ENCODE results near the gene LSAMP.

Gene LSAMP

DNA sequence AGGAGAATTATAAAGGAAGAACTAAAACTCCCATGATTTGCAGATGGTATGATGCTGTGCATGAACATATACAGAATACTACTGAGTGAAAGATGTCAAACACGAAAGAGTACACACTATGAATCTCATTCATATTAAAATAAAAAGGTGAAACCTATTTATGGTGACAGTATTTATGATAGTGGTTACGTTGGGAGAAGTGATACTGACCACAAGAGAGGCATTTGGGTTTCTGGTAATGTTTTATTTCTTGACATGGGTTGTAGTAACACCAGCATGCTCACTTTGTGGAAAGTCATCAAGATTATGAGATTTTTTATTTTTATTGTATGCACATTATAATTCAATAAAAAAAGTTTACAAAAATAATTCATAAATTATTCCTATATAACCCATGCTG is 498.0 kb downstream of the LSAMP start:
- no peak overlapping the region for H3K4me2 ChIP-seq (ENCODE audit: low read length, poor library complexity, severe bottlenecking)
- H3K4ac ChIP-seq (ENCODE audit: low read depth in 1 of 2, low read length in 2 of 2), result no peak overlapping the region
- H2AK5ac ChIP-seq (ENCODE audit: low read length, severe bottlenecking), result no peak overlapping the region
- H3K14ac ChIP-seq (ENCODE audit: low read length in 2 of 2), result no peak overlapping the region
- H2AFZ ChIP-seq (ENCODE audit: low read depth, low read length), result no peak overlapping the region
- no peak overlapping the region for H3K27ac ChIP-seq (ENCODE audit: low read length, poor library complexity, severe bottlenecking)
- no peak overlapping the region for H4K8ac ChIP-seq (ENCODE audit: low read length)
- DNase-seq, result no peak
- H3K9ac ChIP-seq (ENCODE audit: low read length), result no peak overlapping the region
- H3K36me3 ChIP-seq (ENCODE audit: control insufficient read depth in 1 of 2, insufficient read depth in 2 of 2, low read depth in 1 of 2, low read length in 2 of 2), result no peaks in the 10 kb centered on the region
- no peaks in the 10 kb centered on the region for H3K27me3 ChIP-seq (ENCODE audit: control insufficient read depth in 1 of 2, insufficient read depth in 1 of 2, low read length in 2 of 2)
- no peaks in the 10 kb centered on the region for H3K9me3 ChIP-seq (ENCODE audit: control insufficient read depth, low read length)
- H3K18ac ChIP-seq (ENCODE audit: low read depth in 1 of 2, low read length in 2 of 2), result no peak overlapping the region
- H3K4me3 ChIP-seq (ENCODE audit: insufficient read depth in 1 of 2, low read depth in 1 of 2, low read length in 2 of 2), result no peak overlapping the region
- no peak overlapping the region for H4K91ac ChIP-seq (ENCODE audit: low read length)
- no peak overlapping the region for H2BK120ac ChIP-seq (ENCODE audit: low read depth, low read length)
- WGBS, result 70% methylated on average over 1 of the region's 2 CpGs
- H2BK5ac ChIP-seq (ENCODE audit: low read depth, low read length, poor library complexity, severe bottlenecking), result no peak overlapping the region
- H3K23ac ChIP-seq (ENCODE audit: low read length in 2 of 2), result no peak overlapping the region
- H3K79me1 ChIP-seq (replicated peaks; ENCODE audit: low read length, poor library complexity, severe bottlenecking), result peaks cover 3% of the 10 kb centered on the region
- no peaks in the 10 kb centered on the region for H3K4me1 ChIP-seq (ENCODE audit: control insufficient read depth, insufficient read depth, low read depth, low read length)
- H2BK12ac ChIP-seq (ENCODE audit: low read length in 2 of 2), result no peak overlapping the region
- H2BK15ac ChIP-seq (ENCODE audit: low read depth, poor library complexity, severe bottlenecking), result no peak overlapping the region

DNA sequence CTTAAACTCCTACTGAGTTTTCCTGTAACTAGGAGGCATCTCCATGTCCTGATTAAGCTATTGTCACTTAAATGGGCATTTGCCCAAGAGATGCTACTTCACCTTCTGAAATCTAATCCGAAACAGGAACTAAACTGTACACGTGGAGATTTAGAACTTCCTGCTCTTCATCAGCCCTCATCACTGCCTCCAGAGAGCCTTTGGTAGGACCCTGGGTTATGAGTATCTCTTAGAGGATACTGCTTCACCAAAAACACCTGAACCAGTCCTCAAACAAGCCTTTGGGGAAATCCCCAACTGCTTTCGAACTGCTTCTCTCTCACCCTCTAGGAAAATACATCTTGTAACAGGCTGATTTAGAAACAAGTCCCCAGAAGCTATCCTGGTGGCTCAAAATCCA is 501.7 kb downstream of the LSAMP start:
- H3K27ac ChIP-seq (ENCODE audit: low read length, poor library complexity, severe bottlenecking), result no peak overlapping the region
- WGBS, result 94% methylated on average over 3 of the region's 3 CpGs
- no peak overlapping the region for H2BK12ac ChIP-seq (ENCODE audit: low read length in 2 of 2)
- DNase-seq, result no peak
- H2BK120ac ChIP-seq (ENCODE audit: low read depth, low read length), result no peak overlapping the region
- H3K4me1 ChIP-seq (ENCODE audit: control insufficient read depth, insufficient read depth, low read depth, low read length), result no peaks in the 10 kb centered on the region
- H3K36me3 ChIP-seq (ENCODE audit: control insufficient read depth in 1 of 2, insufficient read depth in 2 of 2, low read depth in 1 of 2, low read length in 2 of 2), result no peaks in the 10 kb centered on the region
- no peak overlapping the region for H4K8ac ChIP-seq (ENCODE audit: low read length)
- H2AK5ac ChIP-seq (ENCODE audit: low read length, severe bottlenecking), result no peak overlapping the region
- no peaks in the 10 kb centered on the region for H3K9me3 ChIP-seq (ENCODE audit: control insufficient read depth, low read length)
- no peaks in the 10 kb centered on the region for H3K27me3 ChIP-seq (ENCODE audit: control insufficient read depth in 1 of 2, insufficient read depth in 1 of 2, low read length in 2 of 2)
- no peak overlapping the region for H3K14ac ChIP-seq (ENCODE audit: low read length in 2 of 2)
- H3K4ac ChIP-seq (ENCODE audit: low read depth in 1 of 2, low read length in 2 of 2), result no peak overlapping the region
- H2AFZ ChIP-seq (ENCODE audit: low read depth, low read length), result no peak overlapping the region
- no peak overlapping the region for H2BK5ac ChIP-seq (ENCODE audit: low read depth, low read length, poor library complexity, severe bottlenecking)
- H3K4me3 ChIP-seq (ENCODE audit: insufficient read depth in 1 of 2, low read depth in 1 of 2, low read length in 2 of 2), result no peak overlapping the region
- no peak overlapping the region for H3K23ac ChIP-seq (ENCODE audit: low read length in 2 of 2)
- H2BK15ac ChIP-seq (ENCODE audit: low read depth, poor library complexity, severe bottlenecking), result no peak overlapping the region
- H3K79me1 ChIP-seq (replicated peaks; ENCODE audit: low read length, poor library complexity, severe bottlenecking), result peaks cover 2% of the 10 kb centered on the region
- H3K18ac ChIP-seq (ENCODE audit: low read depth in 1 of 2, low read length in 2 of 2), result no peak overlapping the region
- H4K91ac ChIP-seq (ENCODE audit: low read length), result no peak overlapping the region
- H3K4me2 ChIP-seq (ENCODE audit: low read length, poor library complexity, severe bottlenecking), result no peak overlapping the region
- H3K9ac ChIP-seq (ENCODE audit: low read length), result no peak overlapping the region

DNA sequence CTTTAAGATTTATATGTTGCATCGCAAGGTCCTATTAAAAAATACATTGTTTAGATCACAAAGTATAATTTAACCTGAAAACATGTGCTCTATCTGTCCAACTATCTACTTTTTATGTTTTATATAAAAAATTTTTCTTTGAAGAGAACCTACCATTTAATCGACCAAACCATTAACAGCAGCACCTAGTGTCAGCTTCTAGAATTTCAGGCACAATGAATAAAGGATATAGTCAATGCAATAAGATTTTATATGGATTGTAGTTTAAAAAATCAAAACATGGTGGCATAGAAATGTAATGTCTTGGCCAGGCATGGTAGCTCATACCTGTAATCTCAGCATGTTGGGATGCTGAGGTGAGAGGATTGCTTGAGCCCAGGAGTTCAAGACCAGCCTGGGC is 508.2 kb downstream of the LSAMP start:
- Histone ChIP-seq H2AFZ (ENCODE audit: low read depth, low read length) (no peak overlapping the region), H3K27ac (ENCODE audit: low read length, poor library complexity, severe bottlenecking) (no peak overlapping the region), H3K36me3 (ENCODE audit: control insufficient read depth in 1 of 2, insufficient read depth in 2 of 2, low read depth in 1 of 2, low read length in 2 of 2) (no peaks in the 10 kb centered on the region), H3K4me3 (ENCODE audit: insufficient read depth in 1 of 2, low read depth in 1 of 2, low read length in 2 of 2) (no peak overlapping the region), H3K4ac (ENCODE audit: low read depth in 1 of 2, low read length in 2 of 2) (no peak overlapping the region), H2AK5ac (ENCODE audit: low read length, severe bottlenecking) (no peak overlapping the region), H3K9me3 (ENCODE audit: control insufficient read depth, low read length) (no peaks in the 10 kb centered on the region), H3K14ac (ENCODE audit: low read length in 2 of 2) (no peak overlapping the region), H3K27me3 (ENCODE audit: control insufficient read depth in 1 of 2, insufficient read depth in 1 of 2, low read length in 2 of 2) (no peaks in the 10 kb centered on the region), H3K23ac (ENCODE audit: low read length in 2 of 2) (no peak overlapping the region), H2BK12ac (ENCODE audit: low read length in 2 of 2) (no peak overlapping the region), H4K8ac (ENCODE audit: low read length) (no peak overlapping the region), H2BK15ac (ENCODE audit: low read depth, poor library complexity, severe bottlenecking) (no peak overlapping the region), H4K91ac (ENCODE audit: low read length) (no peak overlapping the region), H3K4me2 (ENCODE audit: low read length, poor library complexity, severe bottlenecking) (no peak overlapping the region), H3K79me1 (replicated peaks; ENCODE audit: low read length, poor library complexity, severe bottlenecking) (peaks cover 2% of the 10 kb centered on the region), H3K18ac (ENCODE audit: low read depth in 1 of 2, low read length in 2 of 2) (no peak overlapping the region), H2BK5ac (ENCODE audit: low read depth, low read length, poor library complexity, severe bottlenecking) (no peak overlapping the region), H3K9ac (ENCODE audit: low read length) (no peak overlapping the region), H2BK120ac (ENCODE audit: low read depth, low read length) (no peak overlapping the region), H3K4me1 (ENCODE audit: control insufficient read depth, insufficient read depth, low read depth, low read length) (no peaks in the 10 kb centered on the region)
- no peak for DNase-seq
- no CpG with 5 or more reads among the region's 2 CpGs for WGBS

DNA sequence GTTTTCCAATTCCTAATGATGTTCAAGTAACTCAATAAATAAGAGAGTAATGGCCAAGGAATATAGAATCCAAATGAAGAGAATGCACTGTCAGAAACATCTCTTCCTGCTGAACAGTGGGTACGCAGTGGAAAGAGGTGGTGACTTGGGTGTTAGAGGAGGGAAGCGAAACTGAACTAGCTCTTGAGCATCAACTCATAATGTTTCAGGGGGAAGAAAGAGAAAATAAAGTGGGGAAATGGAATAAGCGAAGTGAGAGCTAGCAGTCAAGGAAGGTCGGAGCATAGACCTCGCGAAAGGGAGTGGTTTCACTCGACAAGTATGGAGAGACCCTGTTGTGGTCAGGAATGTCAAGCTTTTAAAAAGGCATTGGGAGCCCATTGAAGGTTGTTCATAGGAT is 512.5 kb downstream of the LSAMP start:
- no peaks in the 10 kb centered on the region for H3K27me3 ChIP-seq (ENCODE audit: control insufficient read depth in 1 of 2, insufficient read depth in 1 of 2, low read length in 2 of 2)
- no peak overlapping the region for H4K91ac ChIP-seq (ENCODE audit: low read length)
- no peak overlapping the region for H2AFZ ChIP-seq (ENCODE audit: low read depth, low read length)
- H3K9ac ChIP-seq (ENCODE audit: low read length), result no peak overlapping the region
- DNase-seq, result no peak
- H3K4me2 ChIP-seq (ENCODE audit: low read length, poor library complexity, severe bottlenecking), result no peak overlapping the region
- no peak overlapping the region for H3K18ac ChIP-seq (ENCODE audit: low read depth in 1 of 2, low read length in 2 of 2)
- 94% methylated on average over 7 of the region's 7 CpGs for WGBS
- no peak overlapping the region for H2AK5ac ChIP-seq (ENCODE audit: low read length, severe bottlenecking)
- no peak overlapping the region for H4K8ac ChIP-seq (ENCODE audit: low read length)
- H3K4ac ChIP-seq (ENCODE audit: low read depth in 1 of 2, low read length in 2 of 2), result no peak overlapping the region
- H3K23ac ChIP-seq (ENCODE audit: low read length in 2 of 2), result no peak overlapping the region
- H2BK120ac ChIP-seq (ENCODE audit: low read depth, low read length), result no peak overlapping the region
- H3K14ac ChIP-seq (ENCODE audit: low read length in 2 of 2), result no peak overlapping the region
- no peaks in the 10 kb centered on the region for H3K9me3 ChIP-seq (ENCODE audit: control insufficient read depth, low read length)
- no peak overlapping the region for H2BK12ac ChIP-seq (ENCODE audit: low read length in 2 of 2)
- H2BK15ac ChIP-seq (ENCODE audit: low read depth, poor library complexity, severe bottlenecking), result no peak overlapping the region
- peaks cover 4% of the 10 kb centered on the region for H3K4me1 ChIP-seq (ENCODE audit: control insufficient read depth, insufficient read depth, low read depth, low read length)
- no peak overlapping the region for H3K4me3 ChIP-seq (ENCODE audit: insufficient read depth in 1 of 2, low read depth in 1 of 2, low read length in 2 of 2)
- H3K27ac ChIP-seq (ENCODE audit: low read length, poor library complexity, severe bottlenecking), result no peak overlapping the region
- no peak overlapping the region for H2BK5ac ChIP-seq (ENCODE audit: low read depth, low read length, poor library complexity, severe bottlenecking)
- H3K36me3 ChIP-seq (ENCODE audit: control insufficient read depth in 1 of 2, insufficient read depth in 2 of 2, low read depth in 1 of 2, low read length in 2 of 2), result no peaks in the 10 kb centered on the region
- H3K79me1 ChIP-seq (replicated peaks; ENCODE audit: low read length, poor library complexity, severe bottlenecking), result peaks cover 2% of the 10 kb centered on the region

All from mesenchymal stem cell (in vitro differentiated cells and primary cell).